HG03135 (cell line): Measurements from ENCODE around the gene CNTN5.

Experiments
- ATAC-seq: cut with Tn5 transposase; IDR thresholded peaks from one replicate; pipeline ENCODE4 v1.9.1; 2021; ENCODE audit warnings: mild to moderate bottlenecking, moderate library complexity; ENCODE audit not compliant: unreplicated experiment

Gene CNTN5

GRCh38 chr11:99887481-99887880, 866.7 kb downstream of the CNTN5 start:
- ATAC-seq, result no peak

- no peak for ATAC-seq
Measured at GRCh38 chr11:99893811-99894210, 873.1 kb downstream of the CNTN5 start.

- ATAC-seq, result no peak
Measured at GRCh38 chr11:99901175-99901574, 880.4 kb downstream of the CNTN5 start.

DNA sequence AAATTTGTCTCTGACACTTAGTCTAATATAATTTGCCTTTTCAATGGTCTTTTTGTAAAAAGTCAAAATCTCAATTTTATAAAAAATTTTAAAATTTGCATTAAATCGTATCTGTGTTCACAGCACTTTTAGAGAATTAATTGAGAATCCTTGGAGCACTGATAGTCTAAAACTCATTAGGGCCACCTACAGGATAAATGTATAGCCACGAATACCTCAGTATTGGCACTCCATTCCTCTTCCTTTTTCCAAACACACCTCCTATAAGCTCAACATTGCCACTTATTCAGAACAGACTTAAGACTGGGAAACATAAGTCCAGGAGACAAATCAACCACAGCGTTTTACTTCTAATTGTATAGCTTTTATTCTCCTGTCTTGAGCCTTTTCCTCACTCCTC, 890.4 kb downstream of the CNTN5 start:
- no peak for ATAC-seq

- ATAC-seq, result no peak
Measured at GRCh38 chr11:99916078-99916477, 895.3 kb downstream of the CNTN5 start.

GRCh38 chr11:99918761-99919160, 898.0 kb downstream of the CNTN5 start:
- no peak for ATAC-seq

DNA sequence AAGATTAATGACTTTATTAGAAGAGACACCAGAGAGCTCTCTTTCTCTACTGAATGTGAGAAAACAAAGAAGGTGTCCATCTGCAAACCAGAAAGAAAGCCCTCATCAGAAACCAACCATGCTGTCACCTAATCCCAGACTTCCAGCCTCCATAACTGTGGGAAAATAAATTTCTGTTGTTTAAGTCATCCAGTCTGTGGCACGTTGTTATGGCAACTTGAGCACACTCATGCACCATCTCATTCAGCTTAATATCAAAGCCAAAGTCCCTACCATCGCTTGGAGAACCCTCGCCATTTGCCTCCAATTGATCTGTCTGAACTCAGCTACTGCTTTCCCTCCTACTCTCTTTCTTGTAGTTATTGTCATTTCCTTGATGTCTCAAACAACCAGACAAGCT, 900.2 kb downstream of the CNTN5 start:
- ATAC-seq, result no peak

DNA sequence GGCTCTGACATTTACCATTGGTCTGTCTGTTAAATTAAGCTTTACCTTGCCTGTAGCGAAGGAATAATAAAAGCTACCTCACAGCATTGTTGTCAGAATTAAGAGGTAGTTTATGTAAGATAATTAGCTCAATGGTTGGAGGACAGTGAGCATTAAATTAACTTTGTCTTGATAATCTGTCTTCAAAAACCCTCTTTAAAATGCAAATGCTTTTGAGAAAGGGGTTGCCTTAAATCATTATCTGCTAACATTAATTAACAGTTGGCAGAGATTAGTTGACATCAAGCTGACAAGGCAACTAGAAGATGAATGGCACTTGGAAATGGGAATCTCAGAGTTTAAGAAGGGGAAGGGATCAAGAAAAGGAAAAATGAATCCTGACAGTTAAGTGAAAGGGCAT, 905.2 kb downstream of the CNTN5 start:
- no peak for ATAC-seq

- ATAC-seq, result no peak
Measured at GRCh38 chr11:99932684-99933083, 911.9 kb downstream of the CNTN5 start.

DNA sequence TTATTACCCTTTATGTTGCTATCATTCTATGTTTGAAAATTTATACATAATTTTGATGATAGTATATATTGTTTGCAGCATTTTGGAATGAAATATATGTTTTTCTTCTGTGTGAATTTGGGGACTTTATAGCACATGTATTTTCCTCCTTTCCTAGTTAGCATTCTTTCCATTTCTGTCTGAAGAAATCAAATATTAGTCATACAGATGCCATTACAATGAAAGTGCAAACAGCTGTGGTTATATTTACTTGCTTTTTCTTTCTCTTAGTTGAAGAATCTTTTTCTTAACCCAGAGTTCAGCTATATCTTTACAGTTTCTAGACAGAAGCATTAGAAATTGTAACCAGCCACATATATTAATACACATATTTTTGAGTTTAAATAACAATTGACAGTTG, 913.3 kb downstream of the CNTN5 start:
- no peak for ATAC-seq

GRCh38 chr11:99937330-99937729, 916.6 kb downstream of the CNTN5 start:
- ATAC-seq, result no peak

- ATAC-seq, result no peak
Measured at GRCh38 chr11:99952816-99953215, 932.1 kb downstream of the CNTN5 start.

DNA sequence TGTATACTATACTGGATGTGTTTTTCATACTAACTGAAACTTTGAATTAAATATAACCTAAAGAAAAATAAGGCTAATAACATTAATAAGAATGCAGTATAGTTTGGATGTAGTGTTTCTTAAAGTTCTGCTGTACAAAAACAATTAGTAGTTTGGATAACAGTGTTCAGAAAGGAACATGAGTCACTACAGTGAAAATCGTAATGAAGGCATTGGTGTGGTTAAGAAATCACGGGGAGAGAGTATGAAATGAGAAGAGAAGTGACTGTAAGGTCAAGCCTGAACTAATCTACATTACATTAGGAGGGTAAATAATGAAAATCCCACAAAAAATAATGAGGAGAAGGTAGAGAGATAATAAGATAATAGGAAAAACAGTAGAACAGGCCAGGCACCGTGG, 939.8 kb downstream of the CNTN5 start:
- no peak for ATAC-seq

- ATAC-seq, result no peak
Measured at GRCh38 chr11:99968336-99968735, 947.6 kb downstream of the CNTN5 start.

GRCh38 chr11:99973993-99974392, 953.2 kb downstream of the CNTN5 start:
- ATAC-seq, result no peak

DNA sequence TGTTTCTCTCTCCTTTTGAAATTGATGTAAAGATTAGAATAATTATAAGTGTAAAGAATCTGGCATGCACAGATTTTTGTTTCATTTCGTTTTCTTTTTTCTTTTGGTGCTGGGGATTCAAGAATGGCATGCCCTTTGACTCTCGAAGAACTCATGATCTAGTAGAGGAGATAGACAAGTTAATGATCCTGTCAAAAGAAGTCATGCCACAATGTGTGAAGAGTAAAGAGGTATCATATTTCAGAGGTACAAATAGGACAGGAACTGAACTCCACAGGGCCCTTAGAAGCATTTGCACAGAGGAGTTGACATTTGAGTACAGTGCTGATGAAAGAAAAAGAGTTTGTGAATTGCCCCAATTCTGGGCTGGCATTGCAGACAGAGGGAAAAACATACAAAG, 958.3 kb downstream of the CNTN5 start:
- ATAC-seq, result no peak

DNA sequence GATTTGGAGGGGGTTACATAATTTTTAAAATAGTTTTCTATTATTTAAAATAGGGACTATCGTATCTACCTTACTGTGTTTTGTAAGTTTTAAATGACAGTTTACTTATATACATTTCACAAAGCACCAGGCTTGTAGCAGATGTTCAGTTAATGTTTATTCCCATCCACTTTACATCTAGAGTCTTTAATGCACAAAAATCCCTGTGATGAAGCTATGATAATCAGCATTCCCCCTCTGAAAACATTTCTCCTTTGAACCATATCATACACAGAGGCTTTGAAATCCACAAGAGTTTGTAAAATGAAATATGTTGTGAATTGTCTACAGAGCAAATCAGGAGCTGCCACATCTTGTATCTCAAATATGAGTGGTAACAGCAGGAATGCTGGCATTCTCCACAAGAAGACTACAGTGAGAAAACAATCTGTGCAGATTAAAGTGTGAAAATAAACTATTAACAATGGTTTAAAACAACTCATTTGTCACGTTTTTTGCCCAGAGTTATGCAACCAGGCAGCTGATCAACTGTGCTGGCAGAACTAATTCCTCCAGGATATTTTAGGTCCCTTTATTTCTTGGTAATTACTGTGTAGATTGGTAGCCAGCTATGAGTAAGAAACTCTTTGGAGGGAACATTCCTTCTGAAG, 967.2 kb downstream of the CNTN5 start:
- ATAC-seq, result no peak

GRCh38 chr11:99988471-99988837, 967.7 kb downstream of the CNTN5 start:
- no peak for ATAC-seq

DNA sequence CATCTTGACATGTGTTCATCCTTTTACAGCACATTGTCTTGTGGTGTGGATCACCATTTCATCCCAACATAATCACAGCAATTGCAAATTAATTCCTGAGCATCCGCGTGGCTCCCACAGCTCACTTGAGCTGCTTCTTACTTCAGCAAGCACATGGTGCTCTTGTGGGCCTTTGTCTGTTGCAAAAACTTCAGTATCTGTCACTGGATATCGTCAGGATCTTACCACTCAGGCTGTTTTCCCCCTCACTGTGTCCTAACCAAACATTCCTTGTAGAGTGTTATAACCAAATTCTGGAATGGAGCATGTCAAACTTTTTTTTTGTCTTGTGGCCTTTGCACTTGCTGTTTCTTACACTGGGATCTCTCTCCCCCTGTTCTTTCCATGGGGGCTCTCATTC, 983.2 kb downstream of the CNTN5 start:
- ATAC-seq, result no peak

- ATAC-seq, result no peak
Measured at GRCh38 chr11:100004541-100004940, 983.8 kb downstream of the CNTN5 start.

GRCh38 chr11:100008417-100008816, 987.7 kb downstream of the CNTN5 start:
- ATAC-seq, result no peak

GRCh38 chr11:100009728-100010127, 989.0 kb downstream of the CNTN5 start:
- no peak for ATAC-seq

- ATAC-seq, result no peak
Measured at GRCh38 chr11:100010393-100010792, 989.6 kb downstream of the CNTN5 start.
